ENCODE measurements around the gene UTY. TPM values are rescaled to one million over a fixed set of nuclear protein-coding genes. Genes with fewer than 3 reads are reported as not detected.

UTY gene
- total RNA-seq, 2 experiments from 2014 or later = 35.8 to 36.7 TPM

DNA sequence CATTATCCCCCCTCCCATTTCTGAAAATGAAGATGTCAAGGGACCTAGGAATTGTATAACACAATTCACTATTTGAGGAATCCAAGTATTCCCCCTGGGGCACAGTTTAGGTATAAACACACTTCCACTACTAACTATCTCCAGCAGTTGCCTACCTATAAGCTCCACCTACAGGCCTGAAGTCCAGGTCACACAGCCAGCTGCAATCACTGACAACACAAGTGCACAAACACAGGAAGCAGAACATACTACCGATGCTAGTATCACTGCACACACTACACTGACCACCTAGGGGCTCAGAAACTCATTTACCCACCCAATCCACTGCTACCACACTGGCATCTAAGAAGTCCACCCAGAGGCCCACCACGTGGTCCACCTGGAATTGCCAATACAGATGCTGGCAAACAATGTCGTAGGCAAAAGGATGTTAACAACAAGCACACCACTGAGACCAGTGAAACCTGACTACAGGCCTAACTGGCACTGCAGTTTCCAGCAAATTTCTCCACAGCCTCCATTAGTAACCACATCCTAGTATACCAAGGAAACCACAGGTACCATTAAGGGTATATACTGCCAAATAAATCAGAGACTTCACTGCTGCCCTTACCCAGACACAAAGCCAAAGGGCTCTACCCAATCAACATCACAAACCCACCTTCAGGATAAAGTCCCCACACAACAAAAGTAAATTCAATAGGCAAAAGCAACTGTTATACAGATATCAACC is 47.4 kb downstream of the UTY start:
- intact Hi-C loops (cut with micrococcal nuclease; ENCODE audit: unreplicated experiment) = no loop called here
- no TSS peak for BruUV-seq (replicated peaks)
- H2AFZ ChIP-seq (ENCODE audit: low read length) = no peak overlapping the region
- DNase-seq (ENCODE audit: low spot score) = no peak
- CTCF ChIA-PET (ENCODE audit: unreplicated experiment) = no interaction called here
- no peak overlapping the region for H3K4me3 ChIP-seq (ENCODE audit: low read depth, low read length, poor library complexity, severe bottlenecking)
- TF ChIP-seq, protein P1, sequence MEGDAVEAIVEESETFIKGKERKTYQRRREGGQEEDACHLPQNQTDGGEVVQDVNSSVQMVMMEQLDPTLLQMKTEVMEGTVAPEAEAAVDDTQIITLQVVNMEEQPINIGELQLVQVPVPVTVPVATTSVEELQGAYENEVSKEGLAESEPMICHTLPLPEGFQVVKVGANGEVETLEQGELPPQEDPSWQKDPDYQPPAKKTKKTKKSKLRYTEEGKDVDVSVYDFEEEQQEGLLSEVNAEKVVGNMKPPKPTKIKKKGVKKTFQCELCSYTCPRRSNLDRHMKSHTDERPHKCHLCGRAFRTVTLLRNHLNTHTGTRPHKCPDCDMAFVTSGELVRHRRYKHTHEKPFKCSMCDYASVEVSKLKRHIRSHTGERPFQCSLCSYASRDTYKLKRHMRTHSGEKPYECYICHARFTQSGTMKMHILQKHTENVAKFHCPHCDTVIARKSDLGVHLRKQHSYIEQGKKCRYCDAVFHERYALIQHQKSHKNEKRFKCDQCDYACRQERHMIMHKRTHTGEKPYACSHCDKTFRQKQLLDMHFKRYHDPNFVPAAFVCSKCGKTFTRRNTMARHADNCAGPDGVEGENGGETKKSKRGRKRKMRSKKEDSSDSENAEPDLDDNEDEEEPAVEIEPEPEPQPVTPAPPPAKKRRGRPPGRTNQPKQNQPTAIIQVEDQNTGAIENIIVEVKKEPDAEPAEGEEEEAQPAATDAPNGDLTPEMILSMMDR (conservative IDR thresholded peaks at IDR 0.05; ENCODE audit: low read length) = no peak
- no peak for TF ChIP-seq EZH2phosphoT487 (IDR thresholded peaks at IDR 0.05; ENCODE audit: borderline replicate concordance, low read depth, low read length)
- peaks cover 83% of the 10 kb centered on the region for H3K79me2 ChIP-seq (ENCODE audit: insufficient read depth, low read depth, low read length)
- no peaks in the 10 kb centered on the region for H3K9me2 ChIP-seq (ENCODE audit: insufficient read depth, low read length)
- no peaks in the 10 kb centered on the region for H4K20me1 ChIP-seq (ENCODE audit: insufficient read depth, low read length)
- no peak overlapping the region for H3K27ac ChIP-seq (ENCODE audit: low read depth, low read length, poor library complexity, severe bottlenecking)
- POLR2A ChIA-PET = no interaction called here
- H3K9me3 ChIP-seq (ENCODE audit: low read length) = peaks cover 57% of the 10 kb centered on the region; the same call in 1 of the 2 replicates
- H3K4me2 ChIP-seq (ENCODE audit: low read length) = no peak overlapping the region
- peaks cover 8% of the 10 kb centered on the region for H3K4me1 ChIP-seq (ENCODE audit: insufficient read depth, low read length, poor library complexity, severe bottlenecking)
- H3K36me3 ChIP-seq (ENCODE audit: insufficient read depth, low read length) = peaks cover 91% of the 10 kb centered on the region

DNA sequence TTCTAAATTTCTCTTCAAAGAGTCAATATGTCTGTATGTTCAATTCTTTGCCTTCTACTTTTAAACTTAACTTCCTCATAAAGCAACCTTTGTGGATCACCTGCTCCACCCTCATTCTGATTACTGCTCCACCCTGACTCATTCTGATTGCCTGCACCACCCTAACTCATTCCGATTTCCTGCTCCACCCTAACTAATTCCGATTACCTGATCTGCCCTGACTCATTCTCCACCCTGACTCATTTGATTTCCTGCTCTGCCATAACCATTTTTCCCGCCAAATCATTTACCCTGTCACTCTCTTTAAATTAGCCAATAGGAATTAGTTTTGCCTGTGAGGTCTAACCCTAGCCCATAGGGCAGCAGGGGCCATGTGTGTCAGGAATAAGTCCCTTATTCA is 50.3 kb downstream of the UTY start:
- Histone ChIP-seq H3K9me2 (ENCODE audit: insufficient read depth, low read length) (no peaks in the 10 kb centered on the region), H3K79me2 (ENCODE audit: insufficient read depth, low read depth, low read length) (peaks cover 98% of the 10 kb centered on the region), H3K9me3 (ENCODE audit: low read length) (peaks cover 70% of the 10 kb centered on the region; the same call in 1 of the 2 replicates), H4K20me1 (ENCODE audit: insufficient read depth, low read length) (no peaks in the 10 kb centered on the region), H2AFZ (ENCODE audit: low read length) (no peak overlapping the region), H3K36me3 (ENCODE audit: insufficient read depth, low read length) (peaks cover 96% of the 10 kb centered on the region), H3K4me2 (ENCODE audit: low read length) (no peak overlapping the region), H3K4me3 (ENCODE audit: low read depth, low read length, poor library complexity, severe bottlenecking) (no peak overlapping the region), H3K27ac (ENCODE audit: low read depth, low read length, poor library complexity, severe bottlenecking) (no peak overlapping the region), H3K4me1 (ENCODE audit: insufficient read depth, low read length, poor library complexity, severe bottlenecking) (peaks cover 8% of the 10 kb centered on the region)
- no TSS peak for BruUV-seq (replicated peaks)
- no peak for DNase-seq (ENCODE audit: low spot score)
- ChIA-PET CTCF (ENCODE audit: unreplicated experiment) (no interaction called here), POLR2A (no interaction called here)
- intact Hi-C loops (cut with micrococcal nuclease; ENCODE audit: unreplicated experiment) = no loop called here
- no peak for TF ChIP-seq EZH2phosphoT487 (IDR thresholded peaks at IDR 0.05; ENCODE audit: borderline replicate concordance, low read depth, low read length)
- TF ChIP-seq, protein P1 (conservative IDR thresholded peaks at IDR 0.05; ENCODE audit: low read length) = no peak

DNA sequence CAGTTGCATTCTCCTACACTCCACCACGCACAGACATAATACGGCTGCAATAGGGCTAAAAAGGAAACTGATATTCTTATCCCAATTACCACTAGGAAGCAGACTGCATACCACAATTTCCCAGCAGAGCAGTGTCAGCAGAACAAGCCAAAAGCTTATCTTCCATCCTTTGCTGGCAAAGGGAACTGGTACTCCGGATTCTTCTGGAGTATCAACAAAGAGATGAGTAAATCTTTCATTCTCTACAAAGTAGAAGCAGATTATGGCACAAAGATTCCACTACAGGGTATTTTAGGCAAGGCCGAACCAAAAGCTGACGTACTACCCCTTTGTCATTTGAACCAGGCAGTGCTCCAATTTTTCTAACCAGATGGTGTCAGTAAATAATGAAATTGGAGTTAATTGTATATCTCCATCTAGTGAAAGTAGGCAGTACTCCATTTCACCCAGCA is 56.5 kb downstream of the UTY start:
- Histone ChIP-seq H2AFZ (ENCODE audit: low read length) (no peak overlapping the region), H3K4me1 (ENCODE audit: insufficient read depth, low read length, poor library complexity, severe bottlenecking) (peaks cover 24% of the 10 kb centered on the region), H3K27ac (ENCODE audit: low read depth, low read length, poor library complexity, severe bottlenecking) (no peak overlapping the region), H4K20me1 (ENCODE audit: insufficient read depth, low read length) (no peaks in the 10 kb centered on the region), H3K9me3 (ENCODE audit: low read length) (peaks cover 20% of the 10 kb centered on the region; the same call in 1 of the 2 replicates), H3K79me2 (ENCODE audit: insufficient read depth, low read depth, low read length) (peaks cover 95% of the 10 kb centered on the region), H3K9me2 (ENCODE audit: insufficient read depth, low read length) (no peaks in the 10 kb centered on the region), H3K36me3 (ENCODE audit: insufficient read depth, low read length) (peaks cover 66% of the 10 kb centered on the region), H3K4me3 (ENCODE audit: low read depth, low read length, poor library complexity, severe bottlenecking) (no peak overlapping the region), H3K4me2 (ENCODE audit: low read length) (no peak overlapping the region)
- CTCF ChIA-PET (ENCODE audit: unreplicated experiment) = no interaction called here
- no peak for DNase-seq (ENCODE audit: low spot score)
- POLR2A ChIA-PET = interaction anchor here (0.6 to 1.3 kb wide), 4 partner anchors 19 to 64 kb away, joined by 3 read pairs; no protein-coding TSS in a partner anchor
- intact Hi-C loops (cut with micrococcal nuclease; ENCODE audit: unreplicated experiment) = no loop called here
- no peak for TF ChIP-seq EZH2phosphoT487 (IDR thresholded peaks at IDR 0.05; ENCODE audit: borderline replicate concordance, low read depth, low read length)
- TF ChIP-seq, protein P1 (conservative IDR thresholded peaks at IDR 0.05; ENCODE audit: low read length) = no peak
- no TSS peak for BruUV-seq (replicated peaks)

Measured in OCI-LY7 (cell line).